K562 (cell line): Measurements from ENCODE around the gene POLR3GL. TPM values are rescaled to one million over a fixed set of nuclear protein-coding genes. Genes with fewer than 3 reads are reported as not detected.

ENCODE experiments used
- CHD7 ChIP-seq: fragments of 200-600 bp; sonication (generic); IDR thresholded peaks from one replicate; pipeline ENCODE4 v1.6.1; 2012; ENCODE audit warnings: mild to moderate bottlenecking, low read depth, low read length, inconsistent platforms
- ZNF318 ChIP-seq, 2 experiments: fragments of 450-650 bp; IDR thresholded peaks; 2 replicates each; pipeline ENCODE4 v1.6.1; 2016; ENCODE audit warnings: mild to moderate bottlenecking in 2 of 2, borderline replicate concordance in 1 of 2, low read depth in 1 of 2, moderate library complexity in 1 of 2
- ZNF75A ChIP-seq: fragments of 450-650 bp; formaldehyde crosslinking; IDR thresholded peaks from 2 replicates; pipeline ENCODE4 v1.4.0; 2020; ENCODE audit warnings: mild to moderate bottlenecking
- polyA plus RNA-seq, 8 experiments: library from polyadenylated mRNA; depleted of rRNA in 4 of 8; stranded (reverse) in 5 of 8; unstranded in 3 of 8; fragments of >200 nt; fragmentation: Nextera tagmentation in 2 of 8; fragmentation: Illumina TruSeq in 1 of 8; extraction: Ambion mirVana in 2 of 8; extraction: Trizol in 1 of 8; gene quantifications; 2 replicates each; pipeline versions ENCODE4 v1.2.1 to v1.2.3, GENCODE V29; 2011 to 2014; ENCODE audit warnings: inconsistent platforms in 1 of 8, missing spikeins in 1 of 8
- total RNA-seq, 7 experiments: library from RNA; depleted of rRNA in 6 of 7; stranded (reverse); fragments of >200 nt in 6 of 7; fragmentation: Illumina TruSeq in 2 of 7; extraction: Trizol in 2 of 7; gene quantifications; 2 replicates each; pipeline versions ENCODE4 v1.2.1 to v1.2.3, GENCODE V29; 2011 to 2021; ENCODE audit warnings: low replicate concordance in 1 of 7

POLR3GL gene
- total and polyA plus RNA-seq, 9 of the 15 experiments (the other 6 are each of a cell fraction or from before 2014, with no cell fraction given) = 14.6 to 48.4 (median 38.2) TPM

- TF ChIP-seq ZNF318 (IDR thresholded peaks at IDR 0.05; ENCODE audit: borderline replicate concordance in 1 of 2, low read depth in 1 of 2) (no peak), CHD7 (no peak), ZNF75A (CRISPR knock-in tag) (no peak)
Measured at GRCh38 chr1:145918992-145919939, 45.2 kb upstream of the POLR3GL start (continued).
